Measurements from ENCODE around the gene TTLL5. TPM values are rescaled to one million over a fixed set of nuclear protein-coding genes. Genes with fewer than 3 reads are reported as not detected.

Gene TTLL5
- total RNA-seq, 4 donors from 2014 or later, result 15.7 to 46.2 (median 24.1) TPM

- no peak for TF ChIP-seq CTCF (IDR thresholded peaks at IDR 0.05; ENCODE audit: low read depth)
Measured at GRCh38 chr14:75773046-75773445, 112.0 kb downstream of the TTLL5 start.

- TF ChIP-seq CTCF (IDR thresholded peaks at IDR 0.05; ENCODE audit: low read depth), result no peak
Measured at GRCh38 chr14:75781096-75781495, 120.0 kb downstream of the TTLL5 start.

- no peak for TF ChIP-seq CTCF (IDR thresholded peaks at IDR 0.05; ENCODE audit: low read depth)
Measured at GRCh38 chr14:75783184-75783583, 122.1 kb downstream of the TTLL5 start.

GRCh38 chr14:75783602-75784313 is 122.7 kb downstream of the TTLL5 start:
- TF ChIP-seq CTCF (IDR thresholded peaks at IDR 0.05; ENCODE audit: low read depth), result no peak

GRCh38 chr14:75784314-75784686 is 123.3 kb downstream of the TTLL5 start:
- TF ChIP-seq CTCF (IDR thresholded peaks at IDR 0.05; ENCODE audit: low read depth), result no peak

- TF ChIP-seq CTCF (IDR thresholded peaks at IDR 0.05; ENCODE audit: low read depth), result no peak
Measured at GRCh38 chr14:75793806-75794205, 132.8 kb downstream of the TTLL5 start.

GRCh38 chr14:75794615-75795038 is 133.6 kb downstream of the TTLL5 start:
- TF ChIP-seq CTCF (IDR thresholded peaks at IDR 0.05; ENCODE audit: low read depth), result no peak

All from subcutaneous adipose tissue (tissue), 4 donors.